Endothelial cell of umbilical vein (primary cell): ENCODE data around the gene AUTS2.

Source experiments
- EZH2 ChIP-seq: IDR thresholded peaks from 2 replicates; pipeline ENCODE4 v1.6.1; 2012; ENCODE audit warnings: borderline replicate concordance, low read depth, mild to moderate bottlenecking, moderate library complexity, low read length, inconsistent platforms; ENCODE audit not compliant: severe bottlenecking
- JUN ChIP-seq: IDR thresholded peaks from 2 replicates; pipeline ENCODE4 v1.6.1; 2011; ENCODE audit warnings: borderline replicate concordance, low read depth; ENCODE audit not compliant: insufficient read length, insufficient read depth
- MYC ChIP-seq: IDR thresholded peaks from one replicate; pipeline ENCODE4 v1.6.1; 2011; ENCODE audit warnings: mild to moderate bottlenecking, low read depth, low read length
- POLR2A ChIP-seq: IDR thresholded peaks from 2 replicates; pipeline ENCODE4 v1.6.1; 2012; ENCODE audit warnings: low read depth, mild to moderate bottlenecking, control low read depth, low read length
- POLR2AphosphoS5 ChIP-seq: IDR thresholded peaks from 2 replicates; pipeline ENCODE4 v1.6.1; 2012; ENCODE audit warnings: low read depth, mild to moderate bottlenecking, control low read depth, low read length, moderate library complexity; ENCODE audit not compliant: insufficient read depth
- TF ChIP-seq, protein P1 (sequence below), 2 donors: IDR thresholded peaks; 1 replicate in 1 of 2; 2 replicates in 1 of 2; pipeline ENCODE4 v1.5.1; 2011; ENCODE audit warnings: low read length in 2 of 2, mild to moderate bottlenecking in 2 of 2, moderate library complexity in 2 of 2, control low read depth in 1 of 2, inconsistent platforms in 1 of 2, low read depth in 1 of 2; ENCODE audit not compliant: insufficient read depth in 1 of 2; ENCODE audit errors: extremely low read depth in 1 of 2

DNA sequence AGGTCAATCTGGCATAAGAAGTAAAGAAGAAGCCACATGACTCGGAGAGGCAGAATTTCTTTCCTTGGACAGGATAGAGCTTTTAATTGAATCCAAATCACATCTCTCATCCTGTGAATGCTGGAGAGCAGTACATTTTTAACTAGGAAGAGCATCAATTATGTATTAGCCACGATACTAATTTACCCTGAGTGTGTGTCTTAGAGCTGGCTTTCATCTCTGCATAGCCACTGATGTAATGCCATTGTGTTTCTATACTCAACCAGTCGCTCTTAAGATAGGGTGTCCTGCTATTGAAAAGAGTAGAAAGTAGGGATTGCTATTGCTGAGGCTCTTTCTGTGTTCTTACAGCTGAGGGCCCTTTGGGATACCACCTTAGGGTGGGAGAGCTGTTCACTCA lies 280.3 kb downstream of the AUTS2 start:
- TF ChIP-seq, protein P1, sequence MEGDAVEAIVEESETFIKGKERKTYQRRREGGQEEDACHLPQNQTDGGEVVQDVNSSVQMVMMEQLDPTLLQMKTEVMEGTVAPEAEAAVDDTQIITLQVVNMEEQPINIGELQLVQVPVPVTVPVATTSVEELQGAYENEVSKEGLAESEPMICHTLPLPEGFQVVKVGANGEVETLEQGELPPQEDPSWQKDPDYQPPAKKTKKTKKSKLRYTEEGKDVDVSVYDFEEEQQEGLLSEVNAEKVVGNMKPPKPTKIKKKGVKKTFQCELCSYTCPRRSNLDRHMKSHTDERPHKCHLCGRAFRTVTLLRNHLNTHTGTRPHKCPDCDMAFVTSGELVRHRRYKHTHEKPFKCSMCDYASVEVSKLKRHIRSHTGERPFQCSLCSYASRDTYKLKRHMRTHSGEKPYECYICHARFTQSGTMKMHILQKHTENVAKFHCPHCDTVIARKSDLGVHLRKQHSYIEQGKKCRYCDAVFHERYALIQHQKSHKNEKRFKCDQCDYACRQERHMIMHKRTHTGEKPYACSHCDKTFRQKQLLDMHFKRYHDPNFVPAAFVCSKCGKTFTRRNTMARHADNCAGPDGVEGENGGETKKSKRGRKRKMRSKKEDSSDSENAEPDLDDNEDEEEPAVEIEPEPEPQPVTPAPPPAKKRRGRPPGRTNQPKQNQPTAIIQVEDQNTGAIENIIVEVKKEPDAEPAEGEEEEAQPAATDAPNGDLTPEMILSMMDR (IDR thresholded peaks at IDR 0.05; ENCODE audit: extremely low read depth in 1 of 2, insufficient read depth in 1 of 2, low read depth in 1 of 2, low read length in 2 of 2), result no peak
- TF ChIP-seq EZH2, result no peak
- TF ChIP-seq POLR2A, result no peak
- TF ChIP-seq POLR2AphosphoS5, result no peak
- TF ChIP-seq MYC, result no peak
- no peak for TF ChIP-seq JUN
